ENCODE results near the gene GCKR. TPM values are rescaled to one million over a fixed set of nuclear protein-coding genes. Genes with fewer than 3 reads are reported as not detected.

The GCKR gene
- total and polyA plus RNA-seq, 2 experiments from 2014 or later, result 7.4 to 7.6 TPM

DNA sequence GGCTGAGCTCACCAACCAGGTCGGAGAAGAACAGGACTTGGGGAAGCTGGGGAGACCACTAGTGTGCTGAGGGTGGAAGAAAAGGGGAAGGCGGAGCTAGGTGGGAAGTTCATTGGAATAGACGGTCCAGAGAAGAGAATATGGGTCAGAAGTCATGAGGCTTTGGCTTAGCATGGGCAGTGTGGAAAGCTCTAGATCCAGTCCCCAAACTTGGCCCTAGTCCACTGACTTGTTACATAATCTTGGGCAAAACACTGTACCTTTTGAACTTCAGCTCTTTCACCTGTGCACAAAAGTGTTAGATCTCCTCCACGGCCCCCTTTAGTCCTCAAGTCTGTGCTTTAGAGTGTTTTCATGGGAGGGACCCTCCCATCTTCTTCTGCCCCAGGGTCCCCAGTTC, 10.7 kb downstream of the GCKR start:
- no peak overlapping the region for H3K4me3 ChIP-seq
- 81% methylated on average over 4 of the region's 4 CpGs for WGBS (ENCODE audit: low lambda C conversion rate, missing lambda C conversion rate)

DNA sequence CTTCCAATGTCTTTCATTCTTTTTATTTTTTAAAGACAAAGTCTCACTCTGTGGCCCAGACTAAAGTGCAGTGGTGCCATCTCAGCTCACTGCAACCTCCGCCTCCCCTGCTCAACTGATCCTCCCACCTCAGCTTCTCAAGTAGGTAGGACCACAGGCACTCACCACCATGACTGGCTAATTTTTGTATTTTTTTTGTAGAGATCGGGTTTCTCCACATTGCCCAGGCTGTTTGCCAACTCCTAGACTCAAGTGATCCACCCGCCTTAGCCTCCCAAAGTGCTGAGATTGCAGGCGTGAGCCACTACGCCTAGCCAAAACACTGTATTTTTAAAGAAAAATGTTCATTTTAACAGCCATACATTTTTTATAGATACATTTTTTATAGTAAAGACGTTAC, 12.7 kb downstream of the GCKR start:
- no peaks in the 10 kb centered on the region for H3K9me2 ChIP-seq (replicated peaks; ENCODE audit: insufficient read depth)
- H3K27me3 ChIP-seq, result no peaks in the 10 kb centered on the region
- H3K4me3 ChIP-seq, result no peak overlapping the region
- H3K27ac ChIP-seq, result no peak overlapping the region
- H4K20me1 ChIP-seq (ENCODE audit: insufficient read depth, poor library complexity, severe bottlenecking), result no peaks in the 10 kb centered on the region
- no peaks in the 10 kb centered on the region for H3K36me3 ChIP-seq (replicated peaks; ENCODE audit: insufficient read depth, low read depth)
- H2AFZ ChIP-seq, result no peak overlapping the region
- 66% methylated on average over 6 of the region's 6 CpGs for WGBS (ENCODE audit: low lambda C conversion rate, missing lambda C conversion rate)
- DNase-seq (ENCODE audit: low spot score), result no peak
- H3K9me3 ChIP-seq (ENCODE audit: low read depth), result no peaks in the 10 kb centered on the region
- no peaks in the 10 kb centered on the region for H3K79me2 ChIP-seq
- no peaks in the 10 kb centered on the region for H3K4me1 ChIP-seq (ENCODE audit: insufficient read depth)
- no peak for TF ChIP-seq EZH2phosphoT487 (IDR thresholded peaks at IDR 0.05; ENCODE audit: low read depth, severe bottlenecking, unreplicated experiment)
- TF ChIP-seq EZH2 (IDR thresholded peaks at IDR 0.05; ENCODE audit: borderline replicate concordance), result no peak
- TF ChIP-seq, protein P1, sequence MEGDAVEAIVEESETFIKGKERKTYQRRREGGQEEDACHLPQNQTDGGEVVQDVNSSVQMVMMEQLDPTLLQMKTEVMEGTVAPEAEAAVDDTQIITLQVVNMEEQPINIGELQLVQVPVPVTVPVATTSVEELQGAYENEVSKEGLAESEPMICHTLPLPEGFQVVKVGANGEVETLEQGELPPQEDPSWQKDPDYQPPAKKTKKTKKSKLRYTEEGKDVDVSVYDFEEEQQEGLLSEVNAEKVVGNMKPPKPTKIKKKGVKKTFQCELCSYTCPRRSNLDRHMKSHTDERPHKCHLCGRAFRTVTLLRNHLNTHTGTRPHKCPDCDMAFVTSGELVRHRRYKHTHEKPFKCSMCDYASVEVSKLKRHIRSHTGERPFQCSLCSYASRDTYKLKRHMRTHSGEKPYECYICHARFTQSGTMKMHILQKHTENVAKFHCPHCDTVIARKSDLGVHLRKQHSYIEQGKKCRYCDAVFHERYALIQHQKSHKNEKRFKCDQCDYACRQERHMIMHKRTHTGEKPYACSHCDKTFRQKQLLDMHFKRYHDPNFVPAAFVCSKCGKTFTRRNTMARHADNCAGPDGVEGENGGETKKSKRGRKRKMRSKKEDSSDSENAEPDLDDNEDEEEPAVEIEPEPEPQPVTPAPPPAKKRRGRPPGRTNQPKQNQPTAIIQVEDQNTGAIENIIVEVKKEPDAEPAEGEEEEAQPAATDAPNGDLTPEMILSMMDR (IDR thresholded peaks at IDR 0.05; ENCODE audit: poor library complexity), result no peak
- no peak overlapping the region for H3K4me2 ChIP-seq

More for the DNA sequence above, 10.7 kb downstream of the GCKR start:
- DNase-seq (ENCODE audit: low spot score), result no peak
- H4K20me1 ChIP-seq (ENCODE audit: insufficient read depth, poor library complexity, severe bottlenecking), result no peaks in the 10 kb centered on the region
- no peak for TF ChIP-seq EZH2phosphoT487 (IDR thresholded peaks at IDR 0.05; ENCODE audit: low read depth, severe bottlenecking, unreplicated experiment)
- no peak for TF ChIP-seq EZH2 (IDR thresholded peaks at IDR 0.05; ENCODE audit: borderline replicate concordance)
- TF ChIP-seq, protein P1 (IDR thresholded peaks at IDR 0.05; ENCODE audit: poor library complexity), result no peak
- H3K9me2 ChIP-seq (replicated peaks; ENCODE audit: insufficient read depth), result no peaks in the 10 kb centered on the region
- no peaks in the 10 kb centered on the region for H3K9me3 ChIP-seq (ENCODE audit: low read depth)
- no peak overlapping the region for H2AFZ ChIP-seq
- H3K4me2 ChIP-seq, result no peak overlapping the region
- no peak overlapping the region for H3K27ac ChIP-seq
- H3K27me3 ChIP-seq, result no peaks in the 10 kb centered on the region
- no peaks in the 10 kb centered on the region for H3K79me2 ChIP-seq
- H3K36me3 ChIP-seq (replicated peaks; ENCODE audit: insufficient read depth, low read depth), result no peaks in the 10 kb centered on the region
- H3K4me1 ChIP-seq (ENCODE audit: insufficient read depth), result no peaks in the 10 kb centered on the region

DNA sequence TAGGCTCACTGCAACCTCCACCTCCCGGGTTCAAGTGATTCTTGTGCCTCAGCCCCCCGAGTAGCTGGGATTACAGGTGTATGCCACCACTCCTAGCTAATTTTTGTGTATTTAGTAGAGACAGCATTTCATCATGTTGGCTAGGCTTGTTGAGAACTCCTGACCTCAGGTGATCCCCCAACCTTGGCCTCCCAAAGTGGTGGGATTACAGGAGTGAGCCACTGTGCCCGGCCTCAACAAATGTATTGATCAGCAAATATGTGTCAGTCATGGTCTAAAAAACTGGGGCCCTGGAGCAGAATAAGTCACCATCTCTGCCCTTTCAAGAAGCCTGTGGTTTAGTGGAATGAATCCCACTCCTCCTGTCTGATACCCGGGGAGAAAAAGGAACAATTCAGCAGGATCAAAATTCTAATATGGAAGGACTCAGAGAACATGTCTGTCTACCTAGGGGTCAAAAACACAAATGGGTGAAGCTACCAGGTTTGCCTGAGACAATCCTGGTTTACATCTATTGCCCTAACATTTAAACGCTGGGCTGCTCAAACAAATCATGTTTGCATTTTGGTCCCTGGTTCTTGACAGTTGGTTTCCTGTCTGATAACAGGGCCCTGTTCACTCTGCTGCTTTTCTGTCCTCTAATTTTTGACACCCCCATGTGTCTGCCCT, 21.6 kb downstream of the GCKR start:
- Histone ChIP-seq H3K4me3 (no peak overlapping the region), H3K27ac (no peak overlapping the region), H3K4me1 (ENCODE audit: insufficient read depth) (no peaks in the 10 kb centered on the region), H3K79me2 (no peaks in the 10 kb centered on the region), H3K27me3 (no peaks in the 10 kb centered on the region), H2AFZ (no peak overlapping the region), H3K4me2 (no peak overlapping the region), H3K36me3 (replicated peaks; ENCODE audit: insufficient read depth, low read depth) (no peaks in the 10 kb centered on the region), H4K20me1 (ENCODE audit: insufficient read depth, poor library complexity, severe bottlenecking) (no peaks in the 10 kb centered on the region), H3K9me2 (replicated peaks; ENCODE audit: insufficient read depth) (no peaks in the 10 kb centered on the region), H3K9me3 (ENCODE audit: low read depth) (no peaks in the 10 kb centered on the region)
- WGBS (ENCODE audit: low lambda C conversion rate, missing lambda C conversion rate), result 74% methylated on average over 5 of the region's 5 CpGs
- DNase-seq (ENCODE audit: low spot score), result no peak
- TF ChIP-seq, protein P1 (IDR thresholded peaks at IDR 0.05; ENCODE audit: poor library complexity), result no peak
- TF ChIP-seq EZH2 (IDR thresholded peaks at IDR 0.05; ENCODE audit: borderline replicate concordance) (no peak), EZH2phosphoT487 (IDR thresholded peaks at IDR 0.05; ENCODE audit: low read depth, severe bottlenecking, unreplicated experiment) (no peak)
